Measurements from ENCODE around the gene NPS. TPM values are rescaled to one million over a fixed set of nuclear protein-coding genes. Genes with fewer than 3 reads are reported as not detected.

Gene NPS
- total RNA-seq, 1 experiment from 2014 or later, result not detected

GRCh38 chr10:127569210-127569609, 20.1 kb downstream of the NPS start:
- Histone ChIP-seq H3K27ac (ENCODE audit: low read length) (no peak overlapping the region), H3K4me3 (ENCODE audit: low read depth in 2 of 2, low read length in 2 of 2) (no peak overlapping the region), H3K9me3 (ENCODE audit: control insufficient read depth, insufficient read depth, low read depth, low read length) (0 out of 2 replicates have a peak, but pooled peaks cover 3% of the 10 kb centered on the region), H3K4me1 (ENCODE audit: control insufficient read depth, insufficient read depth, low read length) (no peaks in the 10 kb centered on the region), H3K36me3 (ENCODE audit: control insufficient read depth, insufficient read depth, low read length) (no peaks in the 10 kb centered on the region), H3K27me3 (ENCODE audit: control insufficient read depth, insufficient read depth, low read length) (peaks cover 20% of the 10 kb centered on the region)
- in situ Hi-C loops (cut with HindIII; ENCODE audit: low pct_unique_long_range_greater_than_20kb, low sequenced_read_pairs) (no loop called here), intact Hi-C loops (cut with micrococcal nuclease; ENCODE audit: unreplicated experiment) (no loop called here)
- POLR2A ChIA-PET, result no interaction called here
- DNase-seq (ENCODE audit: low read depth, low spot score), result no peak
- no peak for TF ChIP-seq POLR2AphosphoS5 (IDR thresholded peaks at IDR 0.05; ENCODE audit: low read depth, low read length)
- TF ChIP-seq SIN3A (IDR thresholded peaks at IDR 0.05; ENCODE audit: borderline replicate concordance, insufficient read depth, low read depth, low read length), result no peak
- no peak for TF ChIP-seq REST (IDR thresholded peaks at IDR 0.05; ENCODE audit: insufficient read depth in 1 of 2, low read depth in 2 of 2, low read length in 1 of 2)
- TF ChIP-seq, protein P1, sequence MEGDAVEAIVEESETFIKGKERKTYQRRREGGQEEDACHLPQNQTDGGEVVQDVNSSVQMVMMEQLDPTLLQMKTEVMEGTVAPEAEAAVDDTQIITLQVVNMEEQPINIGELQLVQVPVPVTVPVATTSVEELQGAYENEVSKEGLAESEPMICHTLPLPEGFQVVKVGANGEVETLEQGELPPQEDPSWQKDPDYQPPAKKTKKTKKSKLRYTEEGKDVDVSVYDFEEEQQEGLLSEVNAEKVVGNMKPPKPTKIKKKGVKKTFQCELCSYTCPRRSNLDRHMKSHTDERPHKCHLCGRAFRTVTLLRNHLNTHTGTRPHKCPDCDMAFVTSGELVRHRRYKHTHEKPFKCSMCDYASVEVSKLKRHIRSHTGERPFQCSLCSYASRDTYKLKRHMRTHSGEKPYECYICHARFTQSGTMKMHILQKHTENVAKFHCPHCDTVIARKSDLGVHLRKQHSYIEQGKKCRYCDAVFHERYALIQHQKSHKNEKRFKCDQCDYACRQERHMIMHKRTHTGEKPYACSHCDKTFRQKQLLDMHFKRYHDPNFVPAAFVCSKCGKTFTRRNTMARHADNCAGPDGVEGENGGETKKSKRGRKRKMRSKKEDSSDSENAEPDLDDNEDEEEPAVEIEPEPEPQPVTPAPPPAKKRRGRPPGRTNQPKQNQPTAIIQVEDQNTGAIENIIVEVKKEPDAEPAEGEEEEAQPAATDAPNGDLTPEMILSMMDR (IDR thresholded peaks at IDR 0.05), result no peak
- TF ChIP-seq TCF7L2 (IDR thresholded peaks at IDR 0.05; ENCODE audit: low read depth, low read length), result no peak
- CTCF ChIA-PET, result no interaction called here
- ATAC-seq, result no peak
- no TSS peak for BruUV-seq (replicated peaks)

DNA sequence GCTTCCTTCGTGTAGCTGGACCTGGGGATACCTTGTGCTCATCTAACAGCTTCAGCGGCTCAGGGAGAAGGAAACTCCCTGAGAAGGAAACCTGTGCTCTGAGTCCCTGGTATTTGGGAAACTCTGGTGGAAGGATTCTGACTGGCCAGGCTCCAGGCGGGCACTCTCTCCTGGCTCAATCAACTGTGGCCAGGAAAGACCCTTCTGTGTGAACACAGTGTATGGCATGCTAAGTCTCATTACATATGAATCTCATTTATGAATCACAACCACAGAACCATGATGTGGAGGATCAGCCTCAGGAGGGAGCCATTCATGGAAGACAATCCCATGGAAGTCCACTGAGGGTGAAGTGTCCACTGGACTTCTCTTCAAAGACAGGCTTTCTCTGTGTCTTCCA, 20.9 kb downstream of the NPS start:
- intact Hi-C loops (cut with micrococcal nuclease; ENCODE audit: unreplicated experiment) (no loop called here), in situ Hi-C loops (cut with HindIII; ENCODE audit: low pct_unique_long_range_greater_than_20kb, low sequenced_read_pairs) (no loop called here)
- H3K4me3 ChIP-seq (ENCODE audit: low read depth in 2 of 2, low read length in 2 of 2), result no peak overlapping the region
- ChIA-PET POLR2A (no interaction called here), CTCF (no interaction called here)
- DNase-seq (ENCODE audit: low read depth, low spot score) (no peak), ATAC-seq (no peak)
- peaks cover 20% of the 10 kb centered on the region for H3K27me3 ChIP-seq (ENCODE audit: control insufficient read depth, insufficient read depth, low read length)
- 0 out of 2 replicates have a peak, but pooled peaks cover 3% of the 10 kb centered on the region for H3K9me3 ChIP-seq (ENCODE audit: control insufficient read depth, insufficient read depth, low read depth, low read length)
- H3K27ac ChIP-seq (ENCODE audit: low read length), result no peak overlapping the region
- H3K36me3 ChIP-seq (ENCODE audit: control insufficient read depth, insufficient read depth, low read length), result no peaks in the 10 kb centered on the region
- no peak for TF ChIP-seq TCF7L2 (IDR thresholded peaks at IDR 0.05; ENCODE audit: low read depth, low read length)
- TF ChIP-seq, protein P1 (IDR thresholded peaks at IDR 0.05), result no peak
- TF ChIP-seq POLR2AphosphoS5 (IDR thresholded peaks at IDR 0.05; ENCODE audit: low read depth, low read length), result no peak
- no peak for TF ChIP-seq SIN3A (IDR thresholded peaks at IDR 0.05; ENCODE audit: borderline replicate concordance, insufficient read depth, low read depth, low read length)
- no peak for TF ChIP-seq REST (IDR thresholded peaks at IDR 0.05; ENCODE audit: insufficient read depth in 1 of 2, low read depth in 2 of 2, low read length in 1 of 2)
- H3K4me1 ChIP-seq (ENCODE audit: control insufficient read depth, insufficient read depth, low read length), result no peaks in the 10 kb centered on the region
- BruUV-seq (replicated peaks), result no TSS peak
